HepG2 (cell line): ENCODE results near the gene STAG3. TPM values are rescaled to one million over a fixed set of nuclear protein-coding genes. Genes with fewer than 3 reads are reported as not detected.

Experiments
- ATAD3A ChIP-seq: sonication (generic); formaldehyde crosslinking; IDR thresholded peaks from 2 replicates; pipeline ENCODE4 v1.4.0; 2020; ENCODE audit warnings: missing genetic modification reagents
- FOXO1 ChIP-seq: sonication (generic); formaldehyde crosslinking; IDR thresholded peaks from 2 replicates; pipeline ENCODE4 v1.4.0; 2020; ENCODE audit warnings: missing genetic modification reagents
- GATA4 ChIP-seq: sonication (generic); IDR thresholded peaks from 2 replicates; pipeline ENCODE4 v1.6.1; 2016; ENCODE audit warnings: antibody characterized with exemption, low read depth, borderline replicate concordance
- HOXA5 ChIP-seq: sonication (generic); formaldehyde crosslinking; IDR thresholded peaks from 2 replicates; pipeline ENCODE4 v1.4.0; 2020; ENCODE audit warnings: missing genetic modification reagents
- NFYC ChIP-seq: IDR thresholded peaks from 2 replicates; pipeline ENCODE4 v1.6.1; 2016; ENCODE audit warnings: missing genetic modification reagents, missing compliant biosample characterization
- POLR2A ChIP-seq, 2 experiments: IDR thresholded peaks; 2 replicates each; pipeline ENCODE4 v1.6.1; 2011; ENCODE audit warnings: low read depth in 2 of 2, low read length in 2 of 2, mild to moderate bottlenecking in 1 of 2, moderate library complexity in 1 of 2; ENCODE audit not compliant: insufficient read depth in 1 of 2
- SETDB1 ChIP-seq: sonication (generic); formaldehyde crosslinking; IDR thresholded peaks from 2 replicates; pipeline ENCODE4 v1.5.1; 2020; ENCODE audit warnings: missing genetic modification reagents, mild to moderate bottlenecking, borderline replicate concordance
- ZBTB21 ChIP-seq: sonication (generic); formaldehyde crosslinking; IDR thresholded peaks from 2 replicates; pipeline ENCODE4 v1.4.0; 2020; ENCODE audit warnings: missing genetic modification reagents
- ZNF329 ChIP-seq: sonication (generic); formaldehyde crosslinking; IDR thresholded peaks from 2 replicates; pipeline ENCODE4 v1.9.0; 2021; ENCODE audit warnings: low read depth, mild to moderate bottlenecking, missing genetic modification reagents
- polyA plus RNA-seq, 8 experiments: library from polyadenylated mRNA; depleted of rRNA in 3 of 8; stranded (reverse) in 7 of 8; unstranded in 1 of 8; fragments of >200 nt; fragmentation: Illumina TruSeq in 4 of 8; extraction: Trizol in 4 of 8; gene quantifications; 2 replicates each; pipeline versions ENCODE4 v1.2.1 to v1.2.3, GENCODE V29; 2011 to 2016; ENCODE audit warnings: low read depth in 4 of 8, missing spikeins in 1 of 8, mixed read lengths in 1 of 8; ENCODE audit not compliant: insufficient read depth in 1 of 8
- total RNA-seq, 5 experiments: library from RNA; depleted of rRNA; stranded (reverse); fragments of >200 nt; fragmentation: Illumina TruSeq; extraction: Trizol; gene quantifications; 2 replicates each; pipeline ENCODE4 v1.2.3, GENCODE V29; 2016; ENCODE audit warnings: low read depth in 1 of 5
- TF ChIP-seq, protein P1 (sequence below): sonication (generic); formaldehyde crosslinking; IDR thresholded peaks from 2 replicates; pipeline ENCODE4 v1.4.0; 2020; ENCODE audit warnings: missing genetic modification reagents, borderline replicate concordance
- TF ChIP-seq, protein P2 (sequence below): sonication (generic); formaldehyde crosslinking; IDR thresholded peaks from 2 replicates; pipeline ENCODE4 v1.4.0; 2020; ENCODE audit warnings: missing genetic modification reagents, borderline replicate concordance
- TF ChIP-seq, protein P3 (sequence below): sonication (generic); formaldehyde crosslinking; IDR thresholded peaks from 2 replicates; pipeline ENCODE4 v1.9.0; 2022; ENCODE audit warnings: missing genetic modification reagents, mild to moderate bottlenecking, borderline replicate concordance
- TF ChIP-seq, protein P4 (sequence below): sonication (generic); formaldehyde crosslinking; IDR thresholded peaks from 2 replicates; pipeline ENCODE4 v1.4.0; 2020; ENCODE audit warnings: mild to moderate bottlenecking, missing genetic modification reagents
- TF ChIP-seq, protein P5 (sequence below): sonication (generic); formaldehyde crosslinking; conservative IDR thresholded peaks from 2 replicates; pipeline ENCODE4 v1.4.0; 2020; ENCODE audit warnings: missing genetic modification reagents
- TF ChIP-seq, protein P6 (sequence below): IDR thresholded peaks from 2 replicates; pipeline ENCODE4 v1.6.1; 2016; ENCODE audit warnings: missing compliant biosample characterization, missing genetic modification reagents, borderline replicate concordance

Gene STAG3
- total and polyA plus RNA-seq, 2 of the 13 experiments (the other 11 are each of a cell fraction or from before 2014, with no cell fraction given), result 0.09 to 0.33 TPM

DNA sequence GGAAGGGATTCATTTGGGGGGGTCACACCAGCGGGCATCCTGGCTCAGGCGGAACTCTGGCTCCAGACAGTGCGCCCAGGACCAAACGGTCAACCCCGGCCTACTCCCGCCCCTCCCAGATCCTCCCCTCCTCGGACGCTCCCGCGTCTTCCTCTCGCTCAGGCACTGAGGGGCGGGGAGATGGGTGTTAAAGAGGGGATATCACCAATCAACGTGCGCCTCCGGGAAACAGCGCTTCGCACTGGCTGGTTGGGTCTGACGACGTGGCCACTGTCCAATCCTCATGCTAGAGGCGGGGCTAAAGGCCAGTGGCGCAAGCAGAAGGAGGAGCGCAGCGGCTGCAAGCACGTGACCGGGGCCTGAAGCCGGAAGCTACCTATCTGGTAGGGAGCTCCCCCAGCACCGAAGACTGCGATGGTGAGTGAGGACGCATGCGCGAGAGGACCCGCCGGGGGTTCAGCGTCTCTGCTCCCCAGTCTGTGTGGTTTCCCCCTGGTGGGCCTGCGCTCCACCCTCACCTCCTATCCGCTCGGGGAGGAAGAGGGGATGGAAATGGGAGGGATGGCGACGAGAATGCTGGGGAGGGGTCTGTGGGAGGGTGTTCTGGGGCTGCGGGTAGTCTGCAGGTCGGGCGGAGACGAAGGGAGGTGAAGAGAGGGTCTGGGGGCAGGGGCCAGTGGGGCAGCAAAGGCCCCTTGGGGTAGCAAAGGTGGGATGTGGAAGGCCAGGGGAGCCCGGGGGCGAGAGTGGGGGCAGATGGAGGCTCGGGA lies 29.0 kb upstream of the STAG3 start, which contains the start of gene LAMTOR4 (continued):
- TF ChIP-seq, protein P1, sequence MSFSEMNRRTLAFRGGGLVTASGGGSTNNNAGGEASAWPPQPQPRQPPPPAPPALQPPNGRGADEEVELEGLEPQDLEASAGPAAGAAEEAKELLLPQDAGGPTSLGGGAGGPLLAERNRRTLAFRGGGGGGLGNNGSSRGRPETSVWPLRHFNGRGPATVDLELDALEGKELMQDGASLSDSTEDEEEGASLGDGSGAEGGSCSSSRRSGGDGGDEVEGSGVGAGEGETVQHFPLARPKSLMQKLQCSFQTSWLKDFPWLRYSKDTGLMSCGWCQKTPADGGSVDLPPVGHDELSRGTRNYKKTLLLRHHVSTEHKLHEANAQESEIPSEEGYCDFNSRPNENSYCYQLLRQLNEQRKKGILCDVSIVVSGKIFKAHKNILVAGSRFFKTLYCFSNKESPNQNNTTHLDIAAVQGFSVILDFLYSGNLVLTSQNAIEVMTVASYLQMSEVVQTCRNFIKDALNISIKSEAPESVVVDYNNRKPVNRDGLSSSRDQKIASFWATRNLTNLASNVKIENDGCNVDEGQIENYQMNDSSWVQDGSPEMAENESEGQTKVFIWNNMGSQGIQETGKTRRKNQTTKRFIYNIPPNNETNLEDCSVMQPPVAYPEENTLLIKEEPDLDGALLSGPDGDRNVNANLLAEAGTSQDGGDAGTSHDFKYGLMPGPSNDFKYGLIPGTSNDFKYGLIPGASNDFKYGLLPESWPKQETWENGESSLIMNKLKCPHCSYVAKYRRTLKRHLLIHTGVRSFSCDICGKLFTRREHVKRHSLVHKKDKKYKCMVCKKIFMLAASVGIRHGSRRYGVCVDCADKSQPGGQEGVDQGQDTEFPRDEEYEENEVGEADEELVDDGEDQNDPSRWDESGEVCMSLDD (CRISPR knock-in tag), result 0 out of 2 replicates have a peak, but pooled peaks have one; percentile 40
- TF ChIP-seq SETDB1 (CRISPR knock-in tag) (no peak), POLR2A (IDR thresholded peaks at IDR 0.05; ENCODE audit: insufficient read depth in 1 of 2, low read depth in 2 of 2, low read length in 2 of 2) (peak in 1 of 2 experiments; percentile 92), HOXA5 (peak; percentile 64; the same call in 1 of the 2 replicates), ZBTB21 (0 out of 2 replicates have a peak, but pooled peaks have one; percentile 36), ZNF329 (0 out of 2 replicates have a peak, but pooled peaks have one; percentile 8), GATA4 (peak; percentile 52; the same call in 1 of the 2 replicates), NFYC (CRISPR knock-in tag) (peak; percentile 97), FOXO1 (peak; percentile 4; the same call in 1 of the 2 replicates), ATAD3A (CRISPR knock-in tag) (no peak)
- TF ChIP-seq, protein P2, sequence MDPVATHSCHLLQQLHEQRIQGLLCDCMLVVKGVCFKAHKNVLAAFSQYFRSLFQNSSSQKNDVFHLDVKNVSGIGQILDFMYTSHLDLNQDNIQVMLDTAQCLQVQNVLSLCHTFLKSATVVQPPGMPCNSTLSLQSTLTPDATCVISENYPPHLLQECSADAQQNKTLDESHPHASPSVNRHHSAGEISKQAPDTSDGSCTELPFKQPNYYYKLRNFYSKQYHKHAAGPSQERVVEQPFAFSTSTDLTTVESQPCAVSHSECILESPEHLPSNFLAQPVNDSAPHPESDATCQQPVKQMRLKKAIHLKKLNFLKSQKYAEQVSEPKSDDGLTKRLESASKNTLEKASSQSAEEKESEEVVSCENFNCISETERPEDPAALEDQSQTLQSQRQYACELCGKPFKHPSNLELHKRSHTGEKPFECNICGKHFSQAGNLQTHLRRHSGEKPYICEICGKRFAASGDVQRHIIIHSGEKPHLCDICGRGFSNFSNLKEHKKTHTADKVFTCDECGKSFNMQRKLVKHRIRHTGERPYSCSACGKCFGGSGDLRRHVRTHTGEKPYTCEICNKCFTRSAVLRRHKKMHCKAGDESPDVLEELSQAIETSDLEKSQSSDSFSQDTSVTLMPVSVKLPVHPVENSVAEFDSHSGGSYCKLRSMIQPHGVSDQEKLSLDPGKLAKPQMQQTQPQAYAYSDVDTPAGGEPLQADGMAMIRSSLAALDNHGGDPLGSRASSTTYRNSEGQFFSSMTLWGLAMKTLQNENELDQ, result no peak
- TF ChIP-seq, protein P3, sequence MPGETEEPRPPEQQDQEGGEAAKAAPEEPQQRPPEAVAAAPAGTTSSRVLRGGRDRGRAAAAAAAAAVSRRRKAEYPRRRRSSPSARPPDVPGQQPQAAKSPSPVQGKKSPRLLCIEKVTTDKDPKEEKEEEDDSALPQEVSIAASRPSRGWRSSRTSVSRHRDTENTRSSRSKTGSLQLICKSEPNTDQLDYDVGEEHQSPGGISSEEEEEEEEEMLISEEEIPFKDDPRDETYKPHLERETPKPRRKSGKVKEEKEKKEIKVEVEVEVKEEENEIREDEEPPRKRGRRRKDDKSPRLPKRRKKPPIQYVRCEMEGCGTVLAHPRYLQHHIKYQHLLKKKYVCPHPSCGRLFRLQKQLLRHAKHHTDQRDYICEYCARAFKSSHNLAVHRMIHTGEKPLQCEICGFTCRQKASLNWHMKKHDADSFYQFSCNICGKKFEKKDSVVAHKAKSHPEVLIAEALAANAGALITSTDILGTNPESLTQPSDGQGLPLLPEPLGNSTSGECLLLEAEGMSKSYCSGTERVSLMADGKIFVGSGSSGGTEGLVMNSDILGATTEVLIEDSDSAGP (CRISPR knock-in tag), result peak; percentile 64; the same call in 1 of the 2 replicates
- TF ChIP-seq, protein P4, sequence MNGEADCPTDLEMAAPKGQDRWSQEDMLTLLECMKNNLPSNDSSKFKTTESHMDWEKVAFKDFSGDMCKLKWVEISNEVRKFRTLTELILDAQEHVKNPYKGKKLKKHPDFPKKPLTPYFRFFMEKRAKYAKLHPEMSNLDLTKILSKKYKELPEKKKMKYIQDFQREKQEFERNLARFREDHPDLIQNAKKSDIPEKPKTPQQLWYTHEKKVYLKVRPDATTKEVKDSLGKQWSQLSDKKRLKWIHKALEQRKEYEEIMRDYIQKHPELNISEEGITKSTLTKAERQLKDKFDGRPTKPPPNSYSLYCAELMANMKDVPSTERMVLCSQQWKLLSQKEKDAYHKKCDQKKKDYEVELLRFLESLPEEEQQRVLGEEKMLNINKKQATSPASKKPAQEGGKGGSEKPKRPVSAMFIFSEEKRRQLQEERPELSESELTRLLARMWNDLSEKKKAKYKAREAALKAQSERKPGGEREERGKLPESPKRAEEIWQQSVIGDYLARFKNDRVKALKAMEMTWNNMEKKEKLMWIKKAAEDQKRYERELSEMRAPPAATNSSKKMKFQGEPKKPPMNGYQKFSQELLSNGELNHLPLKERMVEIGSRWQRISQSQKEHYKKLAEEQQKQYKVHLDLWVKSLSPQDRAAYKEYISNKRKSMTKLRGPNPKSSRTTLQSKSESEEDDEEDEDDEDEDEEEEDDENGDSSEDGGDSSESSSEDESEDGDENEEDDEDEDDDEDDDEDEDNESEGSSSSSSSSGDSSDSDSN, result peak; percentile 48
- TF ChIP-seq, protein P5, sequence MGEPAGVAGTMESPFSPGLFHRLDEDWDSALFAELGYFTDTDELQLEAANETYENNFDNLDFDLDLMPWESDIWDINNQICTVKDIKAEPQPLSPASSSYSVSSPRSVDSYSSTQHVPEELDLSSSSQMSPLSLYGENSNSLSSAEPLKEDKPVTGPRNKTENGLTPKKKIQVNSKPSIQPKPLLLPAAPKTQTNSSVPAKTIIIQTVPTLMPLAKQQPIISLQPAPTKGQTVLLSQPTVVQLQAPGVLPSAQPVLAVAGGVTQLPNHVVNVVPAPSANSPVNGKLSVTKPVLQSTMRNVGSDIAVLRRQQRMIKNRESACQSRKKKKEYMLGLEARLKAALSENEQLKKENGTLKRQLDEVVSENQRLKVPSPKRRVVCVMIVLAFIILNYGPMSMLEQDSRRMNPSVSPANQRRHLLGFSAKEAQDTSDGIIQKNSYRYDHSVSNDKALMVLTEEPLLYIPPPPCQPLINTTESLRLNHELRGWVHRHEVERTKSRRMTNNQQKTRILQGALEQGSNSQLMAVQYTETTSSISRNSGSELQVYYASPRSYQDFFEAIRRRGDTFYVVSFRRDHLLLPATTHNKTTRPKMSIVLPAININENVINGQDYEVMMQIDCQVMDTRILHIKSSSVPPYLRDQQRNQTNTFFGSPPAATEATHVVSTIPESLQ (CRISPR knock-in tag), result peak; percentile 83; the same call in 1 of the 2 replicates
- TF ChIP-seq, protein P6, sequence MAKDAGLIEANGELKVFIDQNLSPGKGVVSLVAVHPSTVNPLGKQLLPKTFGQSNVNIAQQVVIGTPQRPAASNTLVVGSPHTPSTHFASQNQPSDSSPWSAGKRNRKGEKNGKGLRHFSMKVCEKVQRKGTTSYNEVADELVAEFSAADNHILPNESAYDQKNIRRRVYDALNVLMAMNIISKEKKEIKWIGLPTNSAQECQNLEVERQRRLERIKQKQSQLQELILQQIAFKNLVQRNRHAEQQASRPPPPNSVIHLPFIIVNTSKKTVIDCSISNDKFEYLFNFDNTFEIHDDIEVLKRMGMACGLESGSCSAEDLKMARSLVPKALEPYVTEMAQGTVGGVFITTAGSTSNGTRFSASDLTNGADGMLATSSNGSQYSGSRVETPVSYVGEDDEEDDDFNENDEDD, result peak; percentile 86; the same call in 1 of the 2 replicates
